ENCODE measurements around the gene OPCML. TPM values are rescaled to one million over a fixed set of nuclear protein-coding genes. Genes with fewer than 3 reads are reported as not detected.
A peak's percentile ranks its signal among the peaks of the same experiment; 100 is the strongest.

The OPCML gene
- total RNA-seq, 1 donor from 2014 or later: 1.2 TPM

- Mint-ChIP-seq H3K4me3 (no peak overlapping the region), H3K27ac (ENCODE audit: unreplicated experiment) (no peak overlapping the region), H3K27me3 (ENCODE audit: low read depth) (no peaks in the 10 kb centered on the region), H3K4me1 (peaks cover 9% of the 10 kb centered on the region), H3K9me3 (no peaks in the 10 kb centered on the region), H3K36me3 (ENCODE audit: low read depth) (no peaks in the 10 kb centered on the region)
- no peak for DNase-seq (ENCODE audit: low read depth, low spot score)
- no peak for TF ChIP-seq CTCF (conservative IDR thresholded peaks at IDR 0.05)
These were observed 40.5 kb downstream of the OPCML start for GRCh38 chr11:133491680-133492383.

- no peak for DNase-seq (ENCODE audit: low read depth, low spot score)
- Mint-ChIP-seq H3K4me3 (no peak overlapping the region), H3K36me3 (ENCODE audit: low read depth) (peaks cover 2% of the 10 kb centered on the region), H3K9me3 (peaks cover 9% of the 10 kb centered on the region), H3K27me3 (ENCODE audit: low read depth) (no peaks in the 10 kb centered on the region), H3K27ac (ENCODE audit: unreplicated experiment) (no peak overlapping the region), H3K4me1 (peaks cover 14% of the 10 kb centered on the region)
- TF ChIP-seq CTCF (conservative IDR thresholded peaks at IDR 0.05): no peak
These were observed 51.6 kb downstream of the OPCML start for GRCh38 chr11:133480722-133481121.

GRCh38 chr11:133479209-133479608 lies 53.1 kb downstream of the OPCML start:
- TF ChIP-seq CTCF (conservative IDR thresholded peaks at IDR 0.05): no peak
- no peaks in the 10 kb centered on the region for H3K36me3 Mint-ChIP-seq (ENCODE audit: low read depth)
- no peak overlapping the region for H3K4me3 Mint-ChIP-seq
- peaks cover 22% of the 10 kb centered on the region for H3K4me1 Mint-ChIP-seq
- H3K27me3 Mint-ChIP-seq (ENCODE audit: low read depth): no peaks in the 10 kb centered on the region
- H3K27ac Mint-ChIP-seq (ENCODE audit: unreplicated experiment): no peak overlapping the region
- DNase-seq (ENCODE audit: low read depth, low spot score): no peak
- peaks cover 6% of the 10 kb centered on the region for H3K9me3 Mint-ChIP-seq

- Mint-ChIP-seq H3K4me1 (peaks cover 37% of the 10 kb centered on the region), H3K36me3 (ENCODE audit: low read depth) (no peaks in the 10 kb centered on the region)
- no peak for TF ChIP-seq CTCF (conservative IDR thresholded peaks at IDR 0.05)
These were observed 55.1 kb downstream of the OPCML start for GRCh38 chr11:133477251-133477625.

GRCh38 chr11:133476570-133477250 lies 55.6 kb downstream of the OPCML start:
- Mint-ChIP-seq H3K4me3 (no peak overlapping the region), H3K27me3 (ENCODE audit: low read depth) (no peaks in the 10 kb centered on the region), H3K9me3 (peaks cover 4% of the 10 kb centered on the region), H3K4me1 (peaks cover 42% of the 10 kb centered on the region), H3K27ac (ENCODE audit: unreplicated experiment) (no peak overlapping the region), H3K36me3 (ENCODE audit: low read depth) (no peaks in the 10 kb centered on the region)
- TF ChIP-seq CTCF (conservative IDR thresholded peaks at IDR 0.05): peak; percentile 23
- no peak for DNase-seq (ENCODE audit: low read depth, low spot score)

More at GRCh38 chr11:133477251-133477625, 55.1 kb downstream of the OPCML start:
- Mint-ChIP-seq H3K9me3 (peaks cover 4% of the 10 kb centered on the region), H3K27me3 (ENCODE audit: low read depth) (no peaks in the 10 kb centered on the region), H3K27ac (ENCODE audit: unreplicated experiment) (no peak overlapping the region), H3K4me3 (no peak overlapping the region)
- no peak for DNase-seq (ENCODE audit: low read depth, low spot score)

Measured in neural crest cell (in vitro differentiated cells).